ENCODE data around the gene HAL.

DNA sequence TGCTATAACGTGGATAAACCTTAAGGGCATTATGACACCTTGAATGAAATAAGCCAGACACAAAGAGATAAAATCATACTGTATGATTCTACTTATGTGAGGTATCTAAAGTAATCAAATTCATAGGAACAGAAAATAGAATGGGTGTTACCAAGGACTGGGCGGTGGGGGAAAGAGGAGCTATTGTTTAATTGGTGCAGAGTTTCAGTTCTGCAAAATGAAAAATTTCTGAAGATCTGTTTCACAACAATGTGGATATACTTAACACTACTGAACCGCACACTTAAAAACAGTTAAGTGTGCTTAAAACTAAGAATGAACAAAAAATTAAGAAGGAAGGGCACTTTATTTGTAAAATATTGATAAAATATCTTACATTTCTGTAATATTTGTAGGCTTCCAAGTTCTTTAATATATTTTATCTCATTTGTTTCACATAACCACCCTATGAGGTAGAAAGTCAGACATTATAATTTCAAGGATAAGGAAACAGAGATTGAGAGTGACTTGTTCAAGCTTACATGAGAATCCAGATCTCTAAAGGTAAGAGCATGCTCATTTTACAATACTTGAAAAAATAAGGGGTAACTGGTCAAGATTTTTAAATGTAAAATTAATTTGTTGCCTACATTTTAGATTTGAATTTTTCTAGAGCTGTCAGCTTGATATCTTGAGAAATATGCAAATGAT, 24.3 kb upstream of the HAL start:
- TF ChIP-seq, protein P1, sequence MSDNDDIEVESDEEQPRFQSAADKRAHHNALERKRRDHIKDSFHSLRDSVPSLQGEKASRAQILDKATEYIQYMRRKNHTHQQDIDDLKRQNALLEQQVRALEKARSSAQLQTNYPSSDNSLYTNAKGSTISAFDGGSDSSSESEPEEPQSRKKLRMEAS (IDR thresholded peaks at IDR 0.05) = no peak
- TF ChIP-seq JUN (IDR thresholded peaks at IDR 0.05) = no peak
- TF ChIP-seq, protein P2, sequence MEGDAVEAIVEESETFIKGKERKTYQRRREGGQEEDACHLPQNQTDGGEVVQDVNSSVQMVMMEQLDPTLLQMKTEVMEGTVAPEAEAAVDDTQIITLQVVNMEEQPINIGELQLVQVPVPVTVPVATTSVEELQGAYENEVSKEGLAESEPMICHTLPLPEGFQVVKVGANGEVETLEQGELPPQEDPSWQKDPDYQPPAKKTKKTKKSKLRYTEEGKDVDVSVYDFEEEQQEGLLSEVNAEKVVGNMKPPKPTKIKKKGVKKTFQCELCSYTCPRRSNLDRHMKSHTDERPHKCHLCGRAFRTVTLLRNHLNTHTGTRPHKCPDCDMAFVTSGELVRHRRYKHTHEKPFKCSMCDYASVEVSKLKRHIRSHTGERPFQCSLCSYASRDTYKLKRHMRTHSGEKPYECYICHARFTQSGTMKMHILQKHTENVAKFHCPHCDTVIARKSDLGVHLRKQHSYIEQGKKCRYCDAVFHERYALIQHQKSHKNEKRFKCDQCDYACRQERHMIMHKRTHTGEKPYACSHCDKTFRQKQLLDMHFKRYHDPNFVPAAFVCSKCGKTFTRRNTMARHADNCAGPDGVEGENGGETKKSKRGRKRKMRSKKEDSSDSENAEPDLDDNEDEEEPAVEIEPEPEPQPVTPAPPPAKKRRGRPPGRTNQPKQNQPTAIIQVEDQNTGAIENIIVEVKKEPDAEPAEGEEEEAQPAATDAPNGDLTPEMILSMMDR (IDR thresholded peaks at IDR 0.05) = no peak
- TF ChIP-seq EP300 (IDR thresholded peaks at IDR 0.05) = no peak
- TF ChIP-seq SMC3 (IDR thresholded peaks at IDR 0.05) = no peak
- no peak for TF ChIP-seq POLR2A (IDR thresholded peaks at IDR 0.05; ENCODE audit: low read length)
- TF ChIP-seq, protein P3, sequence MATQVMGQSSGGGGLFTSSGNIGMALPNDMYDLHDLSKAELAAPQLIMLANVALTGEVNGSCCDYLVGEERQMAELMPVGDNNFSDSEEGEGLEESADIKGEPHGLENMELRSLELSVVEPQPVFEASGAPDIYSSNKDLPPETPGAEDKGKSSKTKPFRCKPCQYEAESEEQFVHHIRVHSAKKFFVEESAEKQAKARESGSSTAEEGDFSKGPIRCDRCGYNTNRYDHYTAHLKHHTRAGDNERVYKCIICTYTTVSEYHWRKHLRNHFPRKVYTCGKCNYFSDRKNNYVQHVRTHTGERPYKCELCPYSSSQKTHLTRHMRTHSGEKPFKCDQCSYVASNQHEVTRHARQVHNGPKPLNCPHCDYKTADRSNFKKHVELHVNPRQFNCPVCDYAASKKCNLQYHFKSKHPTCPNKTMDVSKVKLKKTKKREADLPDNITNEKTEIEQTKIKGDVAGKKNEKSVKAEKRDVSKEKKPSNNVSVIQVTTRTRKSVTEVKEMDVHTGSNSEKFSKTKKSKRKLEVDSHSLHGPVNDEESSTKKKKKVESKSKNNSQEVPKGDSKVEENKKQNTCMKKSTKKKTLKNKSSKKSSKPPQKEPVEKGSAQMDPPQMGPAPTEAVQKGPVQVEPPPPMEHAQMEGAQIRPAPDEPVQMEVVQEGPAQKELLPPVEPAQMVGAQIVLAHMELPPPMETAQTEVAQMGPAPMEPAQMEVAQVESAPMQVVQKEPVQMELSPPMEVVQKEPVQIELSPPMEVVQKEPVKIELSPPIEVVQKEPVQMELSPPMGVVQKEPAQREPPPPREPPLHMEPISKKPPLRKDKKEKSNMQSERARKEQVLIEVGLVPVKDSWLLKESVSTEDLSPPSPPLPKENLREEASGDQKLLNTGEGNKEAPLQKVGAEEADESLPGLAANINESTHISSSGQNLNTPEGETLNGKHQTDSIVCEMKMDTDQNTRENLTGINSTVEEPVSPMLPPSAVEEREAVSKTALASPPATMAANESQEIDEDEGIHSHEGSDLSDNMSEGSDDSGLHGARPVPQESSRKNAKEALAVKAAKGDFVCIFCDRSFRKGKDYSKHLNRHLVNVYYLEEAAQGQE (IDR thresholded peaks at IDR 0.05) = no peak
- TF ChIP-seq RFX5 (IDR thresholded peaks at IDR 0.05) = no peak
- TF ChIP-seq HEYL (CRISPR knock-in tag; IDR thresholded peaks at IDR 0.05) = no peak

Measured in A549 (cell line).